GM12801 (cell line): Measurements from ENCODE around the gene SH3GL2.

ENCODE experiments used
- CTCF ChIP-seq: IDR thresholded peaks from one replicate; pipeline ENCODE4 v1.5.1; 2011; ENCODE audit warnings: control low read depth; ENCODE audit not compliant: insufficient read length; ENCODE audit errors: extremely low read depth

The SH3GL2 gene

GRCh38 chr9:17775656-17776055 lies 196.8 kb downstream of the SH3GL2 start:
- no peak for TF ChIP-seq CTCF

- no peak for TF ChIP-seq CTCF
These were observed 197.9 kb downstream of the SH3GL2 start for GRCh38 chr9:17776735-17777134.

GRCh38 chr9:17777465-17777864 lies 198.6 kb downstream of the SH3GL2 start:
- TF ChIP-seq CTCF, result no peak

- no peak for TF ChIP-seq CTCF
These were observed 203.7 kb downstream of the SH3GL2 start for GRCh38 chr9:17782430-17783149.

GRCh38 chr9:17783227-17783626 lies 204.4 kb downstream of the SH3GL2 start:
- TF ChIP-seq CTCF, result no peak

- TF ChIP-seq CTCF, result no peak
These were observed 210.4 kb downstream of the SH3GL2 start for GRCh38 chr9:17789316-17789715.

- no peak for TF ChIP-seq CTCF
These were observed 215.1 kb downstream of the SH3GL2 start for GRCh38 chr9:17793713-17794622.
